HG03280 (cell line): Measurements from ENCODE around the gene ERC1.

ENCODE experiments used
- ATAC-seq: cut with Tn5 transposase; IDR thresholded peaks from one replicate; pipeline ENCODE4 v1.9.1; 2021; ENCODE audit warnings: mild to moderate bottlenecking, moderate library complexity; ENCODE audit not compliant: unreplicated experiment

The ERC1 gene

GRCh38 chr12:1375323-1375722, 384.3 kb downstream of the ERC1 start:
- ATAC-seq = no peak

- ATAC-seq = no peak
Measured at GRCh38 chr12:1377117-1377516, 386.1 kb downstream of the ERC1 start.

- ATAC-seq = no peak
Measured at GRCh38 chr12:1377681-1378080, 386.7 kb downstream of the ERC1 start.

GRCh38 chr12:1380171-1380851, 389.3 kb downstream of the ERC1 start:
- no peak for ATAC-seq

GRCh38 chr12:1382151-1382550, 391.1 kb downstream of the ERC1 start:
- ATAC-seq = no peak

GRCh38 chr12:1382826-1383225, 391.8 kb downstream of the ERC1 start:
- ATAC-seq = no peak

GRCh38 chr12:1383758-1384157, 392.7 kb downstream of the ERC1 start:
- no peak for ATAC-seq

- no peak for ATAC-seq
Measured at GRCh38 chr12:1384910-1385309, 393.9 kb downstream of the ERC1 start.

GRCh38 chr12:1391722-1392121, 400.7 kb downstream of the ERC1 start:
- no peak for ATAC-seq

GRCh38 chr12:1395421-1395955, 404.5 kb downstream of the ERC1 start:
- ATAC-seq = no peak

- no peak for ATAC-seq
Measured at GRCh38 chr12:1398673-1399072, 407.6 kb downstream of the ERC1 start.

GRCh38 chr12:1401891-1402290, 410.9 kb downstream of the ERC1 start:
- ATAC-seq = no peak

GRCh38 chr12:1403417-1403816, 412.4 kb downstream of the ERC1 start:
- no peak for ATAC-seq

GRCh38 chr12:1405619-1406018, 414.6 kb downstream of the ERC1 start:
- no peak for ATAC-seq

GRCh38 chr12:1410794-1411193, 419.8 kb downstream of the ERC1 start:
- no peak for ATAC-seq

- ATAC-seq = no peak
Measured at GRCh38 chr12:1413930-1414329, 422.9 kb downstream of the ERC1 start.

- no peak for ATAC-seq
Measured at GRCh38 chr12:1418144-1418543, 427.1 kb downstream of the ERC1 start.

- ATAC-seq = no peak
Measured at GRCh38 chr12:1419849-1420371, 428.9 kb downstream of the ERC1 start.

GRCh38 chr12:1421091-1421846, 430.2 kb downstream of the ERC1 start:
- ATAC-seq = no peak

GRCh38 chr12:1422604-1423315, 431.7 kb downstream of the ERC1 start:
- ATAC-seq = no peak

GRCh38 chr12:1424674-1425395, 433.8 kb downstream of the ERC1 start:
- no peak for ATAC-seq
